GM23338 (cell line): ENCODE data around the gene LCN10.

Source experiments
- CTCF ChIP-seq, 2 experiments: fragments of 200-600 bp in 1 of 2; sonication (generic) in 1 of 2; conservative IDR thresholded peaks; 2 replicates each; pipeline versions ENCODE4 v1.5.1 to v1.6.1; 2016 to 2017; ENCODE audit warnings: antibody characterized with exemption in 2 of 2, low read depth in 2 of 2, mild to moderate bottlenecking in 2 of 2, moderate library complexity in 1 of 2
- ETS1 ChIP-seq: IDR thresholded peaks from 2 replicates; pipeline ENCODE4 v1.6.1; 2016; ENCODE audit warnings: antibody characterized with exemption

GRCh38 chr9:136729144-136729543 lies 13.6 kb downstream of the LCN10 start:
- no peak for TF ChIP-seq ETS1
- no peak for TF ChIP-seq CTCF (conservative IDR thresholded peaks at IDR 0.05; ENCODE audit: low read depth in 2 of 2)
